Activated naive CD8-positive, alpha-beta T cell (primary cell): ENCODE results near the gene LPIN2.
"Not testable (repeated sequence)": the region's sequence is repeated elsewhere in the genome, so short reads cannot be mapped to it uniquely, and the experiment has no call there.

Source experiments
- H3K27ac Mint-ChIP-seq: one replicate; pipeline ENCODE4 v1.8.0; 2021; ENCODE audit warnings: mixed read lengths
- H3K27me3 Mint-ChIP-seq: one replicate; pipeline ENCODE4 v1.8.0; 2021; ENCODE audit warnings: mixed read lengths
- H3K36me3 Mint-ChIP-seq: one replicate; pipeline ENCODE4 v1.8.0; 2021; ENCODE audit warnings: mixed read lengths
- H3K4me1 Mint-ChIP-seq: one replicate; pipeline ENCODE4 v1.8.0; 2021; ENCODE audit warnings: low read depth, mixed read lengths
- H3K4me3 Mint-ChIP-seq: one replicate; pipeline ENCODE4 v1.8.0; 2021; ENCODE audit warnings: mild to moderate bottlenecking, mixed read lengths
- H3K9me3 Mint-ChIP-seq: one replicate; pipeline ENCODE4 v1.8.0; 2021; ENCODE audit warnings: low read depth, mixed read lengths

LPIN2 gene

DNA sequence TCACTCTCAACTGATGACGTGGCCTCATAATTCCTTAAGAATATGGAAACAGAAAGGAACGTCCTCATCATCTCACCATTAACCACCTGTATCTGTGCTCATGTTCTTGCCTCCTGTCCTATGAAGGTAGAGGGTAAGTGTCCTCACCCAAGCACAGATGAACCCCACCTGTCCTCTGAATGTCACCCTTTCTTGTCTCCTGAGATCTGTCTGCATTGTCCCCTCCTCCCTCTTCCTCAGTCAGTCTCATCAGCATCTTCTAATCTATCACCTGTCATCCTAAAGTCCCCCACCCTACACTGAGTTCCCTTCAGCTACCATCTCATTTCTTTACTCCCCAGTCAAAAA is 39.4 kb upstream of the LPIN2 start:
- peak overlapping the region; percentile 52 for H3K27ac Mint-ChIP-seq
- H3K4me1 Mint-ChIP-seq: peaks cover 19% of the 10 kb centered on the region
- no peak overlapping the region for H3K4me3 Mint-ChIP-seq
- peaks cover 10% of the 10 kb centered on the region for H3K36me3 Mint-ChIP-seq
- peaks cover 5% of the 10 kb centered on the region for H3K9me3 Mint-ChIP-seq
- H3K27me3 Mint-ChIP-seq: no peaks in the 10 kb centered on the region

DNA sequence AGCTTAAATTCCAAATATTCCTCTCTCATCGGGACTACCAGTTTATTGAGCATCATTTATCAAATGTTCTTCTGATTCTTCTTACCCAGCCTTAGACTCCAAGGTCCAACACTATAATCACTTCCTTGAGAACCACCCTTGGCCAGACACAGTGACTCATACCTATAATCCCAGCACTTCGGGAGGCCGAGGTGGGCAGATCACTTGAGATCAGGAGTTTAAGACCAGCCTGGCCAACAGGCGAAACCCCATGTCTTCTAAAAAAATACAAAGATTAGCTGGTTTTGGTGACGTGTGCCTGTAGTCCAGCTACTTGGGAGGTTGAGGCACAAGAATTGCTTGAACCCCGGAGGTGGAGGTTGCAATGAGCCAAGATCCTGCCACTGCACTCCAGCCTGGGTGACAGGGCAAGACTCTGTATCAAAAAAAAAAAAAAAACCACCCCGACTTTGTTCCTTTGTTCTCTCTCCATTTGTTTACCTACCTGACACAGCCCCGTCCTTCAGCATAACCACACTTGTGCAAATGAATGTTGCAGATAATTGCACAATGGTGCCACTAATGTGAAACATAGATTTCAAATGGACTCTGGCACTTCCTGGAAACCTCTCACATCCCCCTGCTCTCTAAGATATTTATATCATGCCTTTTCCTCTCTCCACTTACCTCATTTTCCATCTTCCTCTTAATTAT is 38.9 kb upstream of the LPIN2 start:
- no peak overlapping the region for H3K4me3 Mint-ChIP-seq
- no peaks in the 10 kb centered on the region for H3K27me3 Mint-ChIP-seq
- peaks cover 16% of the 10 kb centered on the region for H3K4me1 Mint-ChIP-seq
- H3K27ac Mint-ChIP-seq: peak overlapping the region; percentile 52
- peaks cover 10% of the 10 kb centered on the region for H3K36me3 Mint-ChIP-seq
- H3K9me3 Mint-ChIP-seq: peaks cover 5% of the 10 kb centered on the region

DNA sequence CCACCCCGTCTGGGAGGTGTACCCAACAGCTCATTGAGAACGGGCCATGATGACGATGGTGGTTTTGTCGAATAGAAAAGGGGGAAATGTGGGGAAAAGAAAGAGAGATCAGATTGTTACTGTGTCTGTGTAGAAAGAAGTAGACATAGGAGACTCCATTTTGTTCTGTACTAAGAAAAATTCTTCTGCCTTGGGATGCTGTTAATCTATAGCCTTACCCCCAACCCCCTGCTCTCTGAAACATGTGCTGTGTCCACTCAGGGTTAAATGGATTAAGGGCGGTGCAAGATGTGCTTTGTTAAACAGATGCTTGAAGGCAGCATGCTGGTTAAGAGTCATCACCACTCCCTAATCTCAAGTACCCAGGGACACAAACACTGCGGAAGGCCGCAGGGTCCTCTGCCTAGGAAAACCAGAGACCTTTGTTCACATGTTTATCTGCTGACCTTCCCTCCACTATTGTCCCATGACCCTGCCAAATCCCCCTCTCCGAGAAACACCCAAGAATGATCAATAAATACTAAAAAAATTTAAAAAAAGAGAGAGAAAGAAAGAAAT is 37.0 kb upstream of the LPIN2 start:
- H3K9me3 Mint-ChIP-seq, H3K27me3 Mint-ChIP-seq, H3K4me3 Mint-ChIP-seq, H3K27ac Mint-ChIP-seq: not testable (repeated sequence)
- Mint-ChIP-seq H3K36me3 (peaks cover 10% of the 10 kb centered on the region), H3K4me1 (peaks cover 16% of the 10 kb centered on the region)

DNA sequence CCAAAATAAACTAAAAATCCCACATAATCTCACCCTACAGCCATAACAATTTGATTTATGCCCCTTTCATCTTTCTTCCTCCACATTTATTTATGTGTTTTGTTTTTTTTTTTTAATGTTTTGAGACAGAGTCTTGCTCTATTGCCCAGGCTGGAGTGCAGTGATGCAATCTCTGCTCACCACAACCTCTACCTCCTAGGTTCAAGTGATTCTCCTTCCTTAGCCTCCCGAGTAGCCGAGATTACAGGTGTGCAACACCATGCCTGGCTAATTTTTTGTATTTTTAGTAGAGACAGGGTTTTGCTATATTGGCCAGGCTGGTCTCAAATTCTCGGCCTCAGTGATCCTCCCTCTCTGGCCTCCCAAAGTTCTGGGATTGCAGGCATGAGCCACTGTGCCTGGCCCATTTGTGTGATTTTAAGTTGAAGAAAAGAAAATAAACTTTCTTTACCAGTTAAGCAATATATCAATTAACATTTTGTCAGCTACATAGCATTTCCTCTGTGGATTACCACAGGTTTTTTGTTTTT is 35.9 kb upstream of the LPIN2 start:
- no peak overlapping the region for H3K27ac Mint-ChIP-seq
- H3K4me3 Mint-ChIP-seq: no peak overlapping the region
- H3K27me3 Mint-ChIP-seq: no peaks in the 10 kb centered on the region
- H3K4me1 Mint-ChIP-seq: peaks cover 16% of the 10 kb centered on the region
- H3K9me3 Mint-ChIP-seq: peaks cover 5% of the 10 kb centered on the region
- H3K36me3 Mint-ChIP-seq: peaks cover 8% of the 10 kb centered on the region

DNA sequence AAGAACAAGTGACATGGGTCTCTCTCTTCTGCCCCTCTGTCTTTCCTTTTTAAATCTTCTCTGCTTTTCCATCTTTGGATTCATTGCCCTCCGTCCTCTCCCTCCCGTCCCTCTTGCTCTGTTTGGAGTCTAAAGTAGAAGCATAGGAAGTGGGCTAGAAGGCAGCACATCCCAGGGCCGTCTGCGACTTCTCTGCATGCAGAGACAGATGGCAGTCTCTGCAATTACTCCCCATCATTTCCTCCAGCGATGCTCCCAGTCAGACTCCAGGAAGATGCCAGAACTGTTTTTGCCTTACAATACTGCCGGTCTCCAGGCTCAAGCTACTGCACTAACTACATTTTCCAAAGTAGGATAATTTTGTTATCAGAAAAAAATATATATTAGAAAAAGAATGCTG is 35.2 kb upstream of the LPIN2 start:
- Mint-ChIP-seq H3K4me1 (peaks cover 11% of the 10 kb centered on the region), H3K27me3 (no peaks in the 10 kb centered on the region), H3K4me3 (no peak overlapping the region), H3K36me3 (peaks cover 3% of the 10 kb centered on the region), H3K9me3 (peaks cover under 1% of the 10 kb centered on the region), H3K27ac (no peak overlapping the region)

DNA sequence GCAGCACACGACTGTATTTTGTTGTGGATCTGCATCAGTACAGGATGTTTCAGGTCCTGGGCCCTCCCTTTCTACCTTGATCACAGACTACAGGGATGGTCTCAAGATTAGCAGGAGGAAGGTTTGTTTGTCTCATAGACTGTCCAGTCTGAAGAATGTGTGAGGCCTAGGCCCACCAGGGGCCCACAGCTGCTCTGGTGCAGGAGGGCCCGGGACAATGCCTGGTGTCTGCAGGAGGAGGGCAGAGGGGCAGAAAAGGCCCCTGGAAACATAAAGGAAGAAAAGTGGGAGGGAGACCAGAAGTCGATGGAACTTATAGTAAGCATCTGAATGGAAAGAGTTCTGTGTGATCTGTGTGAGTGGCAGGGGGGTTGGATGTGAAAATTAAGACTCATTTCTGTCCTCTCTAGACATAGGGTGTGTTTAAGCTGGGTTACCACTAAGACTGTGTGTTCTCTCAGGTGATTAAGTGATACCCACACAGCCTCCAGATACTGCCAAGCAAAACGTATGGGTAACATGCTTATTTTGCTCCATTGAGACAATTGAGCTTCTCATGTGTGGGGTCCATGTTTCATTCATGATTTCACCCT is 33.4 kb upstream of the LPIN2 start:
- H3K4me3 Mint-ChIP-seq: no peak overlapping the region
- no peak overlapping the region for H3K27ac Mint-ChIP-seq
- no peaks in the 10 kb centered on the region for H3K27me3 Mint-ChIP-seq
- no peaks in the 10 kb centered on the region for H3K9me3 Mint-ChIP-seq
- H3K4me1 Mint-ChIP-seq: no peaks in the 10 kb centered on the region
- H3K36me3 Mint-ChIP-seq: no peaks in the 10 kb centered on the region

DNA sequence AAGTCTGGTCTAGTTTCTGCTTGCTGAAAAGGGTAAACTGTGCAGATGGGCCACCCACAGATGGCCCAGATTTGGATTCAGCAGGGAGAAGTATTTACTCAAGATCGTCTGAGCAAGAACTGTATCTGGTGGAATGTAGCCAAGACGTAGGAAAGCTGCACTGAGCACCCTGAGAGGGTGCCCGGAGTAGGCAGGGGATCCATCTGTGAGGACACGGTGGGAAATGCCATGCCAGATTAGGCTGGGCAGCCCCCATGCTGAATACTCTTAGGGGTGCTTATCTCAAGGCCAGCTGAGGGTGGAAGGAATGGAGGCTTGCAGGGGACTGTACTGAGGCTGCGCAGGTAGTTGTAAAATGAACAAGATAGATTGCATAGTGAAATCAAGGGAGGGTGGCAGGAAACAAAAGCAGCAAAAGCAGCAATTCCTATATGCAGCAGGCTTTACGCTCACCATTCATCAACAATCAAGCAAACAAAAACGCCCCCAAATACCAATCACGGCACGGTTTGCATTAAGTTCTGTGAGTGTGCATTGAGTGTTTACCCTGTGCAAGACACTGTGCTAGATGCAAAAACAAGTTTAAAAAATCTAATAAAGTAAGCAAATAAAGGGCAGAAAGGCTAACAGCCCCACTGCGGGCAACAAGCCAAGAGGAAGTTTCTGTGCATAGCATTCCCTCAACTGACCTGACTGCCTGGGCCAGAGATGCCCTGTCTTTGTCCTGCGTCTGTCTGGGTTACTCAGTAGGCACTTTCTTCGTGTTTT is 32.2 kb upstream of the LPIN2 start:
- no peaks in the 10 kb centered on the region for H3K36me3 Mint-ChIP-seq
- no peaks in the 10 kb centered on the region for H3K9me3 Mint-ChIP-seq
- no peak overlapping the region for H3K4me3 Mint-ChIP-seq
- peaks cover 1% of the 10 kb centered on the region for H3K4me1 Mint-ChIP-seq
- no peaks in the 10 kb centered on the region for H3K27me3 Mint-ChIP-seq
- no peak overlapping the region for H3K27ac Mint-ChIP-seq

DNA sequence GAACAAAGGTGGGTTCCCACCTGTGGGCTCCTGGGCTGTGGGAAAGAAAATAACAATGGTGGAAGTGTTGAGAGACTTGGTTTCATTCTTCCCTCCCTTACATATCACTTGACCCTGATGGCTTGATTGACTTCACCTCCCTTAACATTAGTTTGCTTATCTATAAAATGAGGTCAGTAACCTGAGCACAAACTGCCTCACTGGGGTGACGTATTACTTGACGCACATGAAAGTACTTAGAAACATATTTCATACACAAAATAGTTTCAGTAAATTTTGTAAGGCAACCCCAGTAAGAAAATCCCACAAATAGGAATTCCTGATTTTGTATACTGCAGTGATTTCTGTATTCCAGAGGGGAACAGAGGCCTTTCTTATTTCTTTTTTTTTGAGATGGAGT is 29.4 kb upstream of the LPIN2 start:
- Mint-ChIP-seq H3K27me3 (no peaks in the 10 kb centered on the region), H3K36me3 (no peaks in the 10 kb centered on the region), H3K27ac (no peak overlapping the region), H3K4me1 (peaks cover 7% of the 10 kb centered on the region), H3K4me3 (no peak overlapping the region), H3K9me3 (no peaks in the 10 kb centered on the region)

DNA sequence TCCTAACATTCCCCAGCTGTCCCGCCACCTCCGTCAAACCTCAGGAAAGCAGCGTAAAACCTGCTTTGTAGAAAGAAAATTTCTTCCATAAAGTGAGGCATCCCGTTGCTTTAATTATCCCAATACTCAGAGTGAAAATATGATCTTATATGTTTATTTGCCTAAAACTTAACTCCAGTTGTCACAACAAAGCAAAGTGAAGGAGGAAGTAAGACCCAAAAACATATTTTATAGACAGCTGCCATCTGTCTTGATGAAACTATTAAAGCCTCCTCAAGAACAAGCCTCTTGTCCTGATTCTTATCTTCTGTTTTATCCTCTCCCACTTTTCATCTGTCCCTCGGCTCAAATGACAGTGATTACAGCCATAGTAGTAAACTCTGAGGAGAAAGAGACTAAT is 28.9 kb upstream of the LPIN2 start:
- H3K9me3 Mint-ChIP-seq: no peaks in the 10 kb centered on the region
- H3K4me1 Mint-ChIP-seq: peaks cover 8% of the 10 kb centered on the region
- H3K36me3 Mint-ChIP-seq: no peaks in the 10 kb centered on the region
- H3K4me3 Mint-ChIP-seq: no peak overlapping the region
- no peak overlapping the region for H3K27ac Mint-ChIP-seq
- no peaks in the 10 kb centered on the region for H3K27me3 Mint-ChIP-seq

DNA sequence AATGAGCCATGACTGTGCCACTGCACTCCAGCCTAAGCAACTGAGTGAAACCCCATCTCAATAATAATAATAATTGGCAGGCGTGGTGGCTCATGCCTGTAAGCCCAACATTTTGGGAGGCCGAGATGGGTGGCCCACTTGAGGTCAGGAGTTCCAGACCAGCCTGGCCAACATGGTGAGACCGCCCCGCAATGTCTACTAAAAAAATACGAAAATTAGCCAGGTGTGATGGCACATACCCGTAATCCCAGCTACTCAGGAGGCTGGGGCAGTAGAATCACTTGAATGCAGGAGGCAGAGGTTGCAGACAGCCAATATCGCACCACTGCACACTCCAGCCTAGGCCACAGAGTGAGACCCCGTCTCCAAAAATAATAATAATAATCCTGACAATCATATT is 27.9 kb upstream of the LPIN2 start:
- no peaks in the 10 kb centered on the region for H3K36me3 Mint-ChIP-seq
- H3K9me3 Mint-ChIP-seq: no peaks in the 10 kb centered on the region
- H3K4me3 Mint-ChIP-seq: no peak overlapping the region
- no peaks in the 10 kb centered on the region for H3K27me3 Mint-ChIP-seq
- peaks cover 8% of the 10 kb centered on the region for H3K4me1 Mint-ChIP-seq
- H3K27ac Mint-ChIP-seq: no peak overlapping the region

DNA sequence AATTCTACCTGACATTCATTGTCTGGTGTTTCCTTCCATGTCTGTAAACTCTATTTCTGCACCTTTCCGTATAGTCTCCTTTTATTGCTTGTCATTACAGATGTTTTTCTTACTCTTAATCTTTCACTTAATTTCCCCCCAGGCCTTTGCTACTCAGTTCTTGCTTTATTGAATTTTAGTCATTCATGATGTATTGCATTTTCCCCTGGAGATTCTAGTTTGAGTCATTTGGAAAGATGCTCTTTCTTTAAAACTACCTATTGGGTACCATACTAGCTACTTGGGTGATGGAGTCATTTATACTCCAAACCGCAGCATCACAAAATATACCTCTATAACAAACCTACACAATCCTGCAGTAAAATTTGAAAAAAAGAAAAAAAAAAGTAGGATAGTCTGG is 27.2 kb upstream of the LPIN2 start:
- Mint-ChIP-seq H3K36me3 (no peaks in the 10 kb centered on the region), H3K4me3 (no peak overlapping the region), H3K27ac (no peak overlapping the region), H3K27me3 (no peaks in the 10 kb centered on the region), H3K9me3 (no peaks in the 10 kb centered on the region), H3K4me1 (peaks cover 8% of the 10 kb centered on the region)

DNA sequence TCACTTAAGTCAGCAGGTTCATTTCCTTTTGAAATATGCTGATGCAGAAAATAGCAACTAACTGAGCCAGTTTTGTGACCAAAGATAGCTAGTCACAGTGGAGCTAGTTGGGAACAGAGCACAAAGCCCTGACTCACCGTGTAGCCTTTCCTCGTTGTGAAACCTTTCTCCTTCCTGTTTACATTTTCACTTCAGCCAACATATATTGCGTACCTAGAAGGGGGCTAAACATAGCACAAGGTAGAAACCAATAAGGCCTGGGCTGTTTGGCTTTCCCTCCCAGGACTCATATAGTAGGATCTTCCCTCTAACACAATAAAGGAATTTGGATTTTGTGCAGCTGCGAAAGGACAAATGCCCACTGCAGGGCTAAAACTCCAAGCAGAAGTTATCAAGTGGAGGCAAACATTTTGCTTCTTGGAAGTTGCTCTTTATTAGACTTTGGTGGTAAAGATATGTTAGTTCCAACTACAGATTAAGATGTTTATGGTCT is 24.5 kb upstream of the LPIN2 start:
- Mint-ChIP-seq H3K27ac (no peak overlapping the region), H3K4me3 (no peak overlapping the region), H3K9me3 (no peaks in the 10 kb centered on the region), H3K27me3 (no peaks in the 10 kb centered on the region), H3K36me3 (no peaks in the 10 kb centered on the region), H3K4me1 (peaks cover 8% of the 10 kb centered on the region)

DNA sequence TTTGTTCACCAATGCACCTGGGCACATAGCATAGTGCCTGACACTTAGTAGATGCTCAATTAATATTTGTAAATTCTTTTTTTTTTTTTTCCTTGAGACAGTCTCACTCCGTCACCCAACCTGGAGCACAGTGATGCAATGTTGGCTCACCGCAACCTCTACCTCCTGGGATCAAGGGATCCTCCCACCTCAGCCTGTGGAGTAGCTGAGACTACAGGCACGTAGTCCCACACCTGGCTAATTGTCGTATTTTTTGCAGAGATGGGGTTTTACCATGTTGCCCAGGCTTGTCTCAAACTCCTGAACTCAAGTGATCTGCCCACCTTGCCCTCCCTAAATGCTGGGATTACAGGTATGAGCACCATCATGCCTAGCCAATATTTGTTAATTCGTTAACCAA is 23.2 kb upstream of the LPIN2 start:
- Mint-ChIP-seq H3K27me3 (no peaks in the 10 kb centered on the region), H3K4me1 (peaks cover 8% of the 10 kb centered on the region), H3K27ac (no peak overlapping the region), H3K36me3 (no peaks in the 10 kb centered on the region), H3K4me3 (no peak overlapping the region), H3K9me3 (no peaks in the 10 kb centered on the region)

DNA sequence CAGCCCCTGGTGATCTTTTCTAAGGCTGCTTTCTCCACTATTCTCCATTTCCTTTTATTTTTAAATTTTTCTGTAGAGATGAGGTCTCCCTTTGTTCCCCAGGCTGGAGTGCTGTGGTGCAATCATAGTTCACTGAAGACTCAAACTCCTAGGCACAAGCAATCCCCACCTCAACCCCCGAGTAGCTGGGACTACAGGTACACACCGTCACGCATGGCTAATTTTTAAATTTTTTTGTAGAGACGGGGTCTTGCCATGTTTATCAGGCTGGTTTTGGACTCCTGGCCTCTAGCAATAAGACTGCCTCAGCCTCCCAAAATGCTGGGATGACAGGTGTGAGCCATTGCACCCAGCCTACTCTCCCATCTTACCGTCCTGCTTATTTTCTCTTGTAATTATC is 22.7 kb upstream of the LPIN2 start:
- Mint-ChIP-seq H3K9me3 (no peaks in the 10 kb centered on the region), H3K27ac (no peak overlapping the region), H3K27me3 (no peaks in the 10 kb centered on the region), H3K36me3 (no peaks in the 10 kb centered on the region), H3K4me3 (no peak overlapping the region), H3K4me1 (peaks cover 8% of the 10 kb centered on the region)

DNA sequence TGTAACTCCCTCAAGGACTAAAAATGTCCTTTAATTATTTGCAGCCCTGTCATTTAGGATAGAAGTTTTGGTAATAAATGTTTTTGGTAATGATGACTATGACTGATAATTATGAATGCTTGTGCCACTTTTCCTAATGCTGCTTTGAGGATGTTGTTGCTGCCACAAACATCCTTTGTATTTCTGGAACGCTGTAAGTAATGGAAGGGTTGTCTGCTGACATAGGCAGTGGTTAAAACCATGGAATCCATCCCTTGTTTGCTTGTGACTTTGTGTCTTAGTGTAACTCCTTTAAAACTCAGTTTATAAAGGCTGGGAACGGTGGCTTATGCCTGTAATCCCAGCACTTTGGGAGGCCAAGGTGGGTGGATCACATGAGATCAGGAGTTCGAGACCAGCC is 19.8 kb upstream of the LPIN2 start:
- no peaks in the 10 kb centered on the region for H3K9me3 Mint-ChIP-seq
- no peaks in the 10 kb centered on the region for H3K27me3 Mint-ChIP-seq
- H3K4me3 Mint-ChIP-seq: no peak overlapping the region
- H3K27ac Mint-ChIP-seq: no peak overlapping the region
- H3K4me1 Mint-ChIP-seq: peaks cover 4% of the 10 kb centered on the region
- no peaks in the 10 kb centered on the region for H3K36me3 Mint-ChIP-seq
